Transverse colon (tissue), 1 donor: ENCODE results near the gene TMEM50A.

ENCODE experiments used
- EP300 ChIP-seq: sonication (generic); formaldehyde crosslinking; IDR thresholded peaks from one replicate; pipeline ENCODE4 v1.6.1; 2017; ENCODE audit warnings: antibody characterized with exemption, low read depth
- POLR2A ChIP-seq: fragments of 450-650 bp; IDR thresholded peaks from one replicate; pipeline ENCODE4 v1.6.1; 2016; ENCODE audit warnings: antibody characterized with exemption, mild to moderate bottlenecking, moderate library complexity

GRCh38 chr1:25360596-25361581 is 22.8 kb downstream of the TMEM50A start:
- no peak for TF ChIP-seq EP300
- TF ChIP-seq POLR2A, result no peak
